ENCODE results near the gene ZNF576. TPM values are rescaled to one million over a fixed set of nuclear protein-coding genes. Genes with fewer than 3 reads are reported as not detected.

The ZNF576 gene
- total and polyA plus RNA-seq, 2 of the 4 experiments (the other 2 are of a cell fraction) = 13.8 to 19.5 TPM

DNA sequence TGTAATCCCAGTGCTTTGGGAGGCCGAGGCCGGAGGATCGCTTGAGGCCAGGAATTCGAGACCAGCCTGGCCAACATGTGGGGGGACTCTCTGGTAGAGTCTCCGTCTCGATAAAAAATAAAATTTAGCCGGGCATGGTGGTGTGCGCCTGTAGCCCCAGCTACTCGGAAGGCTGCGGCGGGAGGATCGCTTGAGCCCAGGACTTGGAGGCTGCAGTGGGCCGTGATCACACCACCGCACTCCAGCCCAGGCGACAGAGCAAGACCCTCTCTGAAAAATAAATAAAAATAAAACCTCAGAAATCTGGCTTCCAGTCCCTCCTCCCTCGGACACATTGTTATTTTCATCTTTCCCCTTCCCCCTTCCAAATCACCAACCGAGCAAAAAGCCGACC, 793 bp upstream of the ZNF576 start:
- Histone ChIP-seq H3K27ac (ENCODE audit: insufficient read depth, low read length) (peak overlapping the region; percentile 56), H3K56ac (ENCODE audit: extremely low read depth, insufficient read depth, low read length) (peak overlapping the region; percentile 80), H3K9ac (ENCODE audit: low read depth, low read length) (peak overlapping the region; percentile 69), H2BK5ac (ENCODE audit: low read depth, low read length, poor library complexity, severe bottlenecking) (peak overlapping the region; percentile 47), H3K9me1 (ENCODE audit: insufficient read depth, low read length) (no peaks in the 10 kb centered on the region), H3K4me1 (ENCODE audit: control insufficient read depth, insufficient read depth, low read length) (peaks cover 9% of the 10 kb centered on the region), H3K14ac (replicated peaks; ENCODE audit: low read depth, low read length) (peak overlapping the region; percentile 64), H2BK120ac (ENCODE audit: low read depth, low read length) (no peak overlapping the region), H3K79me1 (ENCODE audit: low read depth in 1 of 2, low read length in 2 of 2) (peaks cover 27 to 68% of the 10 kb centered on the region in 2 experiments), H3K23ac (ENCODE audit: low read depth, low read length) (peak overlapping the region; percentile 54; the same call in 1 of the 2 replicates), H3K4me3 (ENCODE audit: insufficient read depth, low read depth, low read length) (peak overlapping the region; percentile 54), H2AK9ac (replicated peaks; ENCODE audit: low read depth, low read length, poor library complexity) (peak overlapping the region; percentile 98), H2AK5ac (ENCODE audit: low read depth, low read length) (0 out of 2 replicates have a peak overlapping the region, but pooled peaks have one; percentile 12), H3K36me3 (ENCODE audit: control insufficient read depth, insufficient read depth, low read length) (peaks cover 37% of the 10 kb centered on the region), H4K8ac (ENCODE audit: low read depth in 2 of 2, low read length in 2 of 2) (peak overlapping the region; percentile 1 to 41; a peak in 1 of 4 replicates), H3K27me3 (ENCODE audit: control insufficient read depth, insufficient read depth, low read length) (no peaks in the 10 kb centered on the region), H3K18ac (ENCODE audit: low read depth, low read length) (no peak overlapping the region), H3K4me2 (ENCODE audit: low read depth, low read length) (peak overlapping the region; percentile 86), H4K20me1 (ENCODE audit: insufficient read depth, low read length) (no peaks in the 10 kb centered on the region), H3K4ac (ENCODE audit: low read depth, low read length) (peak overlapping the region; percentile 23), H3K9me3 (ENCODE audit: control insufficient read depth, insufficient read depth, low read length) (no peaks in the 10 kb centered on the region), H2BK15ac (ENCODE audit: low read depth, low read length) (no peak overlapping the region), H2AFZ (replicated peaks; ENCODE audit: low read length, poor library complexity) (peak overlapping the region; percentile 98), H2BK20ac (ENCODE audit: low read depth, low read length) (no peak overlapping the region), H4K91ac (ENCODE audit: insufficient read depth, low read depth, low read length) (peak overlapping the region; percentile 28; the same call in 1 of the 2 replicates), H4K5ac (ENCODE audit: low read depth, low read length) (no peak overlapping the region)
- POLR2A ChIA-PET (ENCODE audit: unreplicated experiment) = interaction anchor here (1.0 kb wide), 1 partner anchor 159 kb away, joined by 3 read pairs; the partner anchor contains the start of gene SMG9
- TF ChIP-seq MAZ (IDR thresholded peaks at IDR 0.05; ENCODE audit: borderline replicate concordance, low read depth, low read length) (no peak), RCOR1 (IDR thresholded peaks at IDR 0.05; ENCODE audit: insufficient replicate concordance, low read length) (no peak), RAD21 (IDR thresholded peaks at IDR 0.05; ENCODE audit: low read length) (no peak), RFX5 (IDR thresholded peaks at IDR 0.05; ENCODE audit: low read depth, low read length) (no peak), MXI1 (IDR thresholded peaks at IDR 0.05; ENCODE audit: borderline replicate concordance, low read depth, low read length) (peak; percentile 4; the same call in 1 of the 2 replicates)
- CTCF ChIA-PET = interaction anchor here (4.5 kb wide), 1 partner anchor 39 kb away, joined by 29 read pairs; no protein-coding TSS in a partner anchor
- in situ Hi-C loops (cut with MboI; ENCODE audit: low sequenced_read_pairs) = no loop called here
- dilution Hi-C loops (cut with HindIII; ENCODE audit: low sequenced_read_pairs, unreplicated experiment) = no loop called here
- peak; percentile 9 for ATAC-seq (ENCODE audit: low read depth)
- no peak for DNase-seq
- BruUV-seq (replicated peaks) = TSS peak; percentile 30
- intact Hi-C loops (cut with micrococcal nuclease) = loop anchor here (2.0 kb wide), 2 partner anchors 35 to 61 kb away; no protein-coding TSS in a partner anchor
- no CpG with 5 or more reads among the region's 18 CpGs for WGBS, 2 experiments (ENCODE audit: extremely low coverage in 2 of 2, insufficient read length in 1 of 2)

Measured in IMR-90 (cell line).